IMR-90 (cell line): ENCODE results near the gene PCBP3. TPM values are rescaled to one million over a fixed set of nuclear protein-coding genes. Genes with fewer than 3 reads are reported as not detected.

ENCODE experiments used
- ATAC-seq: fragments of 200-7000 bp; cut with Tn5 transposase; 2 replicates; pipeline ENCODE4 v1.9.1; 2020; ENCODE audit warnings: low read depth, mild to moderate bottlenecking, moderate library complexity
- BruUV-seq: library from RNA; stranded (reverse); fragments of 400-500 nt; replicated peaks from 2 replicates; lab custom pipeline; 2021; lab: Mats Ljungman, UMichigan
- CTCF ChIA-PET: fragments of 300-600 bp; formaldehyde crosslinking; extraction: SDS; loops from one replicate; lab custom pipeline; 2021; ENCODE audit warnings: antibody characterized with exemption; lab: Yijun Ruan, JAX
- POLR2A ChIA-PET: fragments of 300-600 bp; sonication (Branson Sonifier 250); formaldehyde crosslinking; loops from one replicate; lab custom pipeline; 2022; ENCODE audit warnings: antibody characterized with exemption; ENCODE audit not compliant: unreplicated experiment; lab: Charles Lee
- DNase-seq: peaks from one replicate; pipeline ENCODE4 v3.0.0; 2013
- H2AFZ ChIP-seq: replicated peaks from 2 replicates; pipeline ENCODE3; 2013; ENCODE audit warnings: low read length, mild to moderate bottlenecking; ENCODE audit not compliant: poor library complexity
- H2AK5ac ChIP-seq: 2 replicates; pipeline ENCODE4 v1.6.1; 2013; ENCODE audit warnings: low read depth, low read length, inconsistent platforms
- H2AK9ac ChIP-seq: replicated peaks from 2 replicates; pipeline ENCODE3; 2013; ENCODE audit warnings: mild to moderate bottlenecking, low read depth, low read length, moderate library complexity; ENCODE audit not compliant: poor library complexity
- H2BK120ac ChIP-seq: 2 replicates; pipeline ENCODE4 v1.6.1; 2013; ENCODE audit warnings: low read depth, low read length, inconsistent platforms
- H2BK15ac ChIP-seq: 3 replicates; pipeline ENCODE4 v1.6.1; 2013; ENCODE audit warnings: low read depth, low read length, inconsistent platforms
- H2BK20ac ChIP-seq: 2 replicates; pipeline ENCODE4 v1.6.1; 2013; ENCODE audit warnings: low read depth, mild to moderate bottlenecking, inconsistent platforms, low read length, moderate library complexity
- H2BK5ac ChIP-seq: 2 replicates; pipeline ENCODE4 v1.6.1; 2013; ENCODE audit warnings: mild to moderate bottlenecking, low read depth, low read length, inconsistent platforms; ENCODE audit not compliant: poor library complexity, severe bottlenecking
- H3K14ac ChIP-seq: replicated peaks from 2 replicates; pipeline ENCODE4 v1.6.1; 2013; ENCODE audit warnings: low read depth, low read length, inconsistent platforms
- H3K18ac ChIP-seq: 2 replicates; pipeline ENCODE4 v1.6.1; 2013; ENCODE audit warnings: low read depth, low read length, control low read depth
- H3K23ac ChIP-seq: 2 replicates; pipeline ENCODE4 v1.6.1; 2013; ENCODE audit warnings: low read depth, low read length, inconsistent platforms
- H3K27ac ChIP-seq: 2 replicates; pipeline ENCODE4 v1.5.1; 2013; ENCODE audit warnings: mild to moderate bottlenecking, control low read depth, low read length; ENCODE audit not compliant: insufficient read depth
- H3K27me3 ChIP-seq: 2 replicates; pipeline ENCODE4 v1.6.1; 2013; ENCODE audit warnings: low read length; ENCODE audit not compliant: control insufficient read depth, insufficient read depth
- H3K36me3 ChIP-seq: 2 replicates; pipeline ENCODE4 v1.6.1; 2013; ENCODE audit warnings: low read length, mixed read lengths; ENCODE audit not compliant: control insufficient read depth, insufficient read depth
- H3K4ac ChIP-seq: 2 replicates; pipeline ENCODE4 v1.6.1; 2013; ENCODE audit warnings: low read depth, low read length, inconsistent platforms
- H3K4me1 ChIP-seq: 2 replicates; pipeline ENCODE4 v1.6.1; 2013; ENCODE audit warnings: low read length, mixed read lengths; ENCODE audit not compliant: control insufficient read depth, insufficient read depth
- H3K4me2 ChIP-seq: 2 replicates; pipeline ENCODE4 v1.6.1; 2013; ENCODE audit warnings: low read depth, mild to moderate bottlenecking, control low read depth, low read length, moderate library complexity
- H3K4me3 ChIP-seq: 2 replicates; pipeline ENCODE4 v1.5.1; 2013; ENCODE audit warnings: low read depth, mild to moderate bottlenecking, control low read depth, low read length, moderate library complexity; ENCODE audit not compliant: insufficient read depth
- H3K56ac ChIP-seq: 2 replicates; pipeline ENCODE4 v1.6.1; 2013; ENCODE audit warnings: low read length, inconsistent platforms; ENCODE audit not compliant: insufficient read depth; ENCODE audit errors: extremely low read depth
- H3K79me1 ChIP-seq, 2 experiments: 2 replicates each; pipeline ENCODE4 v1.6.1; 2013; ENCODE audit warnings: low read length in 2 of 2, inconsistent platforms in 1 of 2, low read depth in 1 of 2
- H3K9ac ChIP-seq: 2 replicates; pipeline ENCODE4 v1.6.1; 2013; ENCODE audit warnings: low read depth, low read length, control low read depth
- H3K9me1 ChIP-seq: 2 replicates; pipeline ENCODE4 v1.6.1; 2013; ENCODE audit warnings: low read length, inconsistent platforms; ENCODE audit not compliant: insufficient read depth
- H3K9me3 ChIP-seq: 2 replicates; pipeline ENCODE4 v1.6.1; 2013; ENCODE audit warnings: low read length; ENCODE audit not compliant: control insufficient read depth, insufficient read depth
- H4K20me1 ChIP-seq: 2 replicates; pipeline ENCODE4 v1.6.1; 2013; ENCODE audit warnings: low read length, inconsistent platforms; ENCODE audit not compliant: insufficient read depth
- H4K5ac ChIP-seq: 2 replicates; pipeline ENCODE4 v1.6.1; 2013; ENCODE audit warnings: mild to moderate bottlenecking, low read depth, low read length, control low read depth
- H4K8ac ChIP-seq, 2 experiments: 2 replicates each; pipeline ENCODE4 v1.6.1; 2013; ENCODE audit warnings: low read depth in 2 of 2, low read length in 2 of 2, control low read depth in 1 of 2, inconsistent platforms in 1 of 2
- H4K91ac ChIP-seq: 2 replicates; pipeline ENCODE4 v1.6.1; 2013; ENCODE audit warnings: low read depth, low read length, inconsistent platforms; ENCODE audit not compliant: insufficient read depth
- BHLHE40 ChIP-seq: fragments of 150-350 bp; IDR thresholded peaks from 2 replicates; pipeline ENCODE4 v1.6.1; 2016; ENCODE audit warnings: mild to moderate bottlenecking, low read depth, low read length
- CHD1 ChIP-seq: IDR thresholded peaks from 2 replicates; pipeline ENCODE4 v1.6.1; 2012; ENCODE audit warnings: low read depth, low read length, improper control_type of control experiment
- FOS ChIP-seq: fragments of 150-350 bp; IDR thresholded peaks from 2 replicates; pipeline ENCODE4 v1.6.1; 2016; ENCODE audit warnings: low read depth, low read length
- MAFK ChIP-seq: IDR thresholded peaks from 2 replicates; pipeline ENCODE4 v1.6.1; 2012; ENCODE audit warnings: low read depth, low read length, improper control_type of control experiment
- MAZ ChIP-seq: IDR thresholded peaks from 2 replicates; pipeline ENCODE4 v1.6.1; 2012; ENCODE audit warnings: low read depth, mild to moderate bottlenecking, low read length, improper control_type of control experiment, moderate library complexity, borderline replicate concordance
- NFE2L2 ChIP-seq: fragments of 150-350 bp; IDR thresholded peaks from 2 replicates; pipeline ENCODE4 v1.6.1; 2016; ENCODE audit warnings: low read depth, mild to moderate bottlenecking, low read length
- POLR2A ChIP-seq: IDR thresholded peaks from 2 replicates; pipeline ENCODE4 v1.6.1; 2012; ENCODE audit warnings: mild to moderate bottlenecking, low read depth, low read length
- RCOR1 ChIP-seq: IDR thresholded peaks from 2 replicates; pipeline ENCODE4 v1.6.1; 2012; ENCODE audit warnings: mild to moderate bottlenecking, low read length, improper control_type of control experiment; ENCODE audit not compliant: insufficient replicate concordance
- RFX5 ChIP-seq: IDR thresholded peaks from 2 replicates; pipeline ENCODE4 v1.8.0; 2012; ENCODE audit warnings: low read depth, mild to moderate bottlenecking, low read length, moderate library complexity
- SMC3 ChIP-seq: fragments of 150-350 bp; IDR thresholded peaks from 2 replicates; pipeline ENCODE4 v1.6.1; 2016; ENCODE audit warnings: low read depth, mild to moderate bottlenecking, antibody characterized with exemption, low read length, moderate library complexity
- WGBS, 2 experiments: methylation state at CpG; one replicate each; pipeline versions ENCODE4 v1.1.5 to v1.1.7; 2013; ENCODE audit warnings: missing lambda C conversion rate in 2 of 2; ENCODE audit not compliant: insufficient read length in 1 of 2; ENCODE audit errors: extremely low coverage in 2 of 2; 5-methylcytosine and 5-hydroxymethylcytosine counted together
- dilution Hi-C: fragments of 300-500 bp; cut with HindIII; formaldehyde crosslinking; loops from one replicate; pipeline ENCODE4 v1.14.3; 2018; ENCODE audit warnings: low sequenced_read_pairs; ENCODE audit not compliant: unreplicated experiment
- in situ Hi-C: fragments of 300-500 bp; cut with MboI; formaldehyde crosslinking; loops from 3 replicates; pipeline ENCODE4 v1.14.3; 2019; ENCODE audit warnings: low sequenced_read_pairs, inconsistent platforms, mixed read lengths
- intact Hi-C: fragments of 100-400 bp; cut with micrococcal nuclease; formaldehyde crosslinking; loops from 2 replicates; pipeline ENCODE4 v1.10.0; 2022
- polyA plus RNA-seq, 3 experiments: library from polyadenylated mRNA; depleted of rRNA; stranded (reverse); fragments of >200 nt; gene quantifications; 2 replicates each; pipeline ENCODE4 v1.2.3, GENCODE V29; 2012; ENCODE audit warnings: low replicate concordance in 1 of 3
- total RNA-seq: library from RNA; depleted of rRNA; stranded (reverse); fragments of >200 nt; gene quantifications from 2 replicates; pipeline ENCODE4 v1.2.3, GENCODE V29; 2012
- TF ChIP-seq, protein P1 (sequence below): fragments of 150-350 bp; IDR thresholded peaks from 2 replicates; pipeline ENCODE4 v1.6.1; 2017; ENCODE audit warnings: mild to moderate bottlenecking, antibody characterized with exemption, low read length, low read depth
- TF ChIP-seq, protein P2 (sequence below): fragments of 150-350 bp; IDR thresholded peaks from 2 replicates; pipeline ENCODE4 v1.6.1; 2016; ENCODE audit warnings: low read depth, mild to moderate bottlenecking, low read length, moderate library complexity, borderline replicate concordance
- TF ChIP-seq, protein P3 (sequence below): conservative IDR thresholded peaks from 2 replicates; pipeline ENCODE4 v1.5.1; 2012; ENCODE audit warnings: mild to moderate bottlenecking, low read depth, low read length, improper control_type of control experiment

PCBP3 gene
- total and polyA plus RNA-seq, 2 of the 4 experiments (the other 2 are of a cell fraction) = 2.9 to 3.9 TPM

DNA sequence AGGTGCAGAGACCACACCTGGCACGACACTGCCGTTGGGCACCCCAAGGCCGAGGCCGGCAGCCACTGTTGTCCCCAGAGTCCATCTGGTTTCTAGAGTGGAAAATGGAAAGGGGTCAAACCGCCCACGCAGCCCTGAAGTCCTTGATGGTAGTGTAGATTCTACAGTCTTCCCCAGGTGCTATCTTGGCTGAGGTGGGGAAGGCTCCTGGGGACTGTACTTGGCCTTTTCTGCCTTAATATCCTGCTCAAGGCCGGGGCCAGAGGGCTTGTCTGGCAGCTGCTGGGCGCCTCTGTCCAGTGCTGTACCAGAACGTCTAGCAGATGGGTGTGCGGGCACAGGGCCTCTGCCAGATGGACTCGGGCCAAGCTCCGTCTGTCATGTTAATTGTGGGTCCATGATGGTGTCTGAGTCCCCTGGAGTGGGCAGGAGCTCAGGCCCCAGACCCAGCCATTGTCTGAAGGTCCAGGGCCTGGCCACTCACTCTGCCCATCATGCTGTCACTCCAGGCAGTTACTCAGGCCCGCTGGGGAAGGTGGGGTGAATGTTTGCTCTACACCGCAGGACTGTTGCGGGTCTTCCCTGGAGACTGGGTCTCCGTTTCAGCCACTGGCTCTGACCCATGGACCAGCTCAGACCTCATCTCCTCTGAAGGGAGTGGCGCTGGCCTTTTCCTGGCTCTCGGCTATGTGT is 176.1 kb downstream of the PCBP3 start:
- peak overlapping the region; percentile 14; the same call in 1 of the 2 replicates for H3K23ac ChIP-seq
- peak overlapping the region; percentile 77 for H2AK9ac ChIP-seq
- no peaks in the 10 kb centered on the region for H3K9me3 ChIP-seq
- H3K27ac ChIP-seq = peak overlapping the region; percentile 20; the same call in 1 of the 2 replicates
- peak overlapping the region; percentile 5; the same call in 1 of the 2 replicates for H4K5ac ChIP-seq
- peak overlapping the region; percentile 73 for H2BK20ac ChIP-seq
- H2AFZ ChIP-seq = peak overlapping the region; percentile 26
- H3K9ac ChIP-seq = no peak overlapping the region
- peaks cover 16% of the 10 kb centered on the region for H3K4me1 ChIP-seq
- H4K20me1 ChIP-seq = peaks cover 11% of the 10 kb centered on the region; the same call in 1 of the 2 replicates
- no peaks in the 10 kb centered on the region for H3K36me3 ChIP-seq
- no peak overlapping the region for H3K4me3 ChIP-seq
- 73% methylated on average over 4 of the region's 18 CpGs; no CpG with 5 or more reads in 1 of the 2 experiments for WGBS, 2 experiments
- no peak for ATAC-seq
- CTCF ChIA-PET = interaction anchor here (1.1 kb wide), 1 partner anchor 264 kb away, joined by 5 read pairs; no protein-coding TSS in a partner anchor
- POLR2A ChIA-PET = no interaction called here
- peak overlapping the region; percentile 78 for H4K91ac ChIP-seq
- H2AK5ac ChIP-seq = peak overlapping the region; percentile 85
- H2BK120ac ChIP-seq = peak overlapping the region; percentile 74
- no TSS peak for BruUV-seq
- H3K9me1 ChIP-seq = peaks cover 11% of the 10 kb centered on the region
- no peak overlapping the region for H3K4me2 ChIP-seq
- intact Hi-C loops = loop anchor here (1.0 to 5.0 kb wide), 7 partner anchors 63 to 527 kb away; partner anchors contain the start of gene PCBP3
- in situ Hi-C loops = loop anchor here (5.0 to 10.0 kb wide), 4 partner anchors 262 to 675 kb away; no protein-coding TSS in a partner anchor
- H3K4ac ChIP-seq = peak overlapping the region; percentile 87
- H4K8ac ChIP-seq = peak overlapping the region in 1 of 2 experiments; percentile 29; a peak in 2 of 4 replicates
- H3K79me1 ChIP-seq = no peaks in the 10 kb centered on the region
- dilution Hi-C loops = no loop called here
- H3K14ac ChIP-seq = peak overlapping the region; percentile 60
- peak overlapping the region; percentile 69; the same call in 1 of the 2 replicates for H3K18ac ChIP-seq
- H3K56ac ChIP-seq = peak overlapping the region; percentile 16; the same call in 1 of the 2 replicates
- H2BK5ac ChIP-seq = peak overlapping the region; percentile 74
- peak overlapping the region; percentile 73; the same call in 2 of the 3 replicates for H2BK15ac ChIP-seq
- TF ChIP-seq SMC3 (no peak), NFE2L2 (no peak), RCOR1 (no peak), CHD1 (no peak), FOS (no peak), MAZ (no peak), BHLHE40 (no peak), RFX5 (no peak), POLR2A (no peak), MAFK (no peak)
- TF ChIP-seq, protein P1, sequence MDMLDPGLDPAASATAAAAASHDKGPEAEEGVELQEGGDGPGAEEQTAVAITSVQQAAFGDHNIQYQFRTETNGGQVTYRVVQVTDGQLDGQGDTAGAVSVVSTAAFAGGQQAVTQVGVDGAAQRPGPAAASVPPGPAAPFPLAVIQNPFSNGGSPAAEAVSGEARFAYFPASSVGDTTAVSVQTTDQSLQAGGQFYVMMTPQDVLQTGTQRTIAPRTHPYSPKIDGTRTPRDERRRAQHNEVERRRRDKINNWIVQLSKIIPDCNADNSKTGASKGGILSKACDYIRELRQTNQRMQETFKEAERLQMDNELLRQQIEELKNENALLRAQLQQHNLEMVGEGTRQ = no peak
- TF ChIP-seq, protein P2, sequence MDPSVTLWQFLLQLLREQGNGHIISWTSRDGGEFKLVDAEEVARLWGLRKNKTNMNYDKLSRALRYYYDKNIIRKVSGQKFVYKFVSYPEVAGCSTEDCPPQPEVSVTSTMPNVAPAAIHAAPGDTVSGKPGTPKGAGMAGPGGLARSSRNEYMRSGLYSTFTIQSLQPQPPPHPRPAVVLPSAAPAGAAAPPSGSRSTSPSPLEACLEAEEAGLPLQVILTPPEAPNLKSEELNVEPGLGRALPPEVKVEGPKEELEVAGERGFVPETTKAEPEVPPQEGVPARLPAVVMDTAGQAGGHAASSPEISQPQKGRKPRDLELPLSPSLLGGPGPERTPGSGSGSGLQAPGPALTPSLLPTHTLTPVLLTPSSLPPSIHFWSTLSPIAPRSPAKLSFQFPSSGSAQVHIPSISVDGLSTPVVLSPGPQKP = no peak
- TF ChIP-seq, protein P3, sequence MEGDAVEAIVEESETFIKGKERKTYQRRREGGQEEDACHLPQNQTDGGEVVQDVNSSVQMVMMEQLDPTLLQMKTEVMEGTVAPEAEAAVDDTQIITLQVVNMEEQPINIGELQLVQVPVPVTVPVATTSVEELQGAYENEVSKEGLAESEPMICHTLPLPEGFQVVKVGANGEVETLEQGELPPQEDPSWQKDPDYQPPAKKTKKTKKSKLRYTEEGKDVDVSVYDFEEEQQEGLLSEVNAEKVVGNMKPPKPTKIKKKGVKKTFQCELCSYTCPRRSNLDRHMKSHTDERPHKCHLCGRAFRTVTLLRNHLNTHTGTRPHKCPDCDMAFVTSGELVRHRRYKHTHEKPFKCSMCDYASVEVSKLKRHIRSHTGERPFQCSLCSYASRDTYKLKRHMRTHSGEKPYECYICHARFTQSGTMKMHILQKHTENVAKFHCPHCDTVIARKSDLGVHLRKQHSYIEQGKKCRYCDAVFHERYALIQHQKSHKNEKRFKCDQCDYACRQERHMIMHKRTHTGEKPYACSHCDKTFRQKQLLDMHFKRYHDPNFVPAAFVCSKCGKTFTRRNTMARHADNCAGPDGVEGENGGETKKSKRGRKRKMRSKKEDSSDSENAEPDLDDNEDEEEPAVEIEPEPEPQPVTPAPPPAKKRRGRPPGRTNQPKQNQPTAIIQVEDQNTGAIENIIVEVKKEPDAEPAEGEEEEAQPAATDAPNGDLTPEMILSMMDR = no peak
- no peaks in the 10 kb centered on the region; the same call in 1 of the 2 replicates for H3K27me3 ChIP-seq
- no peak for DNase-seq
